Activated CD8-positive, alpha-beta memory T cell treated with anti-CD3 and anti-CD28 coated beads for 24 hours (primary cell): Measurements from ENCODE around the gene MID2.

Source experiments
- DNase-seq: peaks from one replicate; pipeline ENCODE4 v3.0.0-alpha.2; 2020

MID2 gene

DNA sequence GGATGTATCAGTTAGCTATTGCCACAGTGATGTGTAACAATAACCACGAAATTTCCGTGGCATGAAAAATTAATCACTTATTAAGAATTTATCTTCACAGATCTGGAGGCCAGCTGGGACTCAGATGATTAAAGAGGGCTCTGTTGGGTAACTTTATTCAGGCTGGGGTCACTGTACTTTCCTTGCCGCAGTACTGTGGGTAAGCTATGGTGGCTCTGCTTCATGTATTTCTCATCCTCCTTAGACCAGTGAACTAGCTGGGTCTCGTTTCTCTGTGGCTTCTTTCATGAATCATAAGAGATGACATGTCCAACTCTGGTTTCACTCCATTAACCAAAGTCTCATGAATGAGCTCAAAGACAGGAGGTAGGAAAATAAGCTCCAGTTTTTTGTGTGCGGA lies 143.0 kb downstream of the MID2 start:
- DNase-seq, result no peak

DNA sequence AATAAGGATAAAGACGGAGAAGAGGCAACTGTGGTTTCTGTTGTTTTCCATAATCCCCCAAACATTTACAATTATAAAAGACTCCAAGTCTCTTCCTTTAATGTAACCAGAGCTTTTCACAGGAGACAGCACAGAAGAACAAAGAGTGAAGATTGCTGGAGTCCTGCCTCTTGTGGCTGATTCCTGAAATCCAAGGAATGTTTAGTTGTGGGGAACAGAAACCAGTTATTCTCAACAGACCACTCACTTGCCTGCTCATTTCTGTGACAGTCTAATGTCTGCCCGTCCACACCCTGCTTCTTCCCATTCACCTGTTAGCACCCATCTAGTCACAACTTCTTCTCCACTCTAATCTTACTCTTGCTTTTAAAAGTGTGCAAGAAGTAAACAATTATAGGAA lies 144.4 kb downstream of the MID2 start:
- no peak for DNase-seq

DNA sequence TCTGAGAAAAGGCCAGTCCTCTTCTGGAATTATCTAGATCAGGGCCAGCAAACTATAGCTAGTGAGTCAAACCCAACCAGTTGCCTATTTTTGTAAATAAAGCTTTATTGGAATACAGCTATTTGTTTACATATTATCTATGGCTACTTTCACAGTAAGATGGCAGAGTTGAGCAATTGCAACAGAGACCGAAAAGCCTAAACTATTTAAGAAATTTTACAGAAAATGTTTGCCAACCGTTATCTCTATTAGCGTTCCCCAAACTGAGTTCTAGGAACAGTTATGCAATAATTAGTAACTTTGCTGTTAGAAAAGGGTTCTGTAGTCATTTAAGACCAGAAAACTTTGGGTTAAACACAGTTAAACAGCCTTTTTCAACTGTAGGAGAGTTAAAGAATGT lies 146.0 kb downstream of the MID2 start:
- DNase-seq, result no peak
